ENCODE results near the gene CHRM2.

DNA sequence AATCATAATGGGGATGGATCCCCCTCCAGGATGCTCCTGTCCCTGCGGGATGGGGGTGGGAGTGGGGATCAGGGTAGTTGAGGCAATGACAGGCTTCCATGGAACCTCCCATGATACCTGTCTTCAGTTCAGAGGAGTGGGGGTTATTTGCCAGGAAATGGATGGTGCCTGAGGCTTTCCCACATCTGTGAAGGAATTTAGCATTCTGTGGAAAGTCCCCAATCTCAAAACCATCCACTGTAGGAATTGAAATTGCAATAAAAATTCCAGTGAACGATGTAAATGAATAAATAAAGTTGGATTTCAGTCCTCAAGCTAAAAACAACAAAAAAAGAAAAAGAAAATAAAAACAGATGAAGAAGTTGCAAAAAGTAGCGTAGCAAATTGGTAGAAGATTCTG, 81.9 kb downstream of the CHRM2 start:
- TF ChIP-seq, protein P1, sequence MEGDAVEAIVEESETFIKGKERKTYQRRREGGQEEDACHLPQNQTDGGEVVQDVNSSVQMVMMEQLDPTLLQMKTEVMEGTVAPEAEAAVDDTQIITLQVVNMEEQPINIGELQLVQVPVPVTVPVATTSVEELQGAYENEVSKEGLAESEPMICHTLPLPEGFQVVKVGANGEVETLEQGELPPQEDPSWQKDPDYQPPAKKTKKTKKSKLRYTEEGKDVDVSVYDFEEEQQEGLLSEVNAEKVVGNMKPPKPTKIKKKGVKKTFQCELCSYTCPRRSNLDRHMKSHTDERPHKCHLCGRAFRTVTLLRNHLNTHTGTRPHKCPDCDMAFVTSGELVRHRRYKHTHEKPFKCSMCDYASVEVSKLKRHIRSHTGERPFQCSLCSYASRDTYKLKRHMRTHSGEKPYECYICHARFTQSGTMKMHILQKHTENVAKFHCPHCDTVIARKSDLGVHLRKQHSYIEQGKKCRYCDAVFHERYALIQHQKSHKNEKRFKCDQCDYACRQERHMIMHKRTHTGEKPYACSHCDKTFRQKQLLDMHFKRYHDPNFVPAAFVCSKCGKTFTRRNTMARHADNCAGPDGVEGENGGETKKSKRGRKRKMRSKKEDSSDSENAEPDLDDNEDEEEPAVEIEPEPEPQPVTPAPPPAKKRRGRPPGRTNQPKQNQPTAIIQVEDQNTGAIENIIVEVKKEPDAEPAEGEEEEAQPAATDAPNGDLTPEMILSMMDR (conservative IDR thresholded peaks at IDR 0.05) = no peak
- TF ChIP-seq EZH2 (IDR thresholded peaks at IDR 0.05; ENCODE audit: low read depth) = no peak

All from PC-9 (cell line).